ENCODE results near the gene POU2AF1. TPM values are rescaled to one million over a fixed set of nuclear protein-coding genes. Genes with fewer than 3 reads are reported as not detected.

The POU2AF1 gene
- total and polyA plus RNA-seq, 4 donors: 2.0 to 6.9 (median 4.5) TPM

- Histone ChIP-seq H3K4me1 (ENCODE audit: control insufficient read depth in 5 of 5, insufficient read depth in 5 of 5, low read length in 5 of 5) (peaks cover 0 to 10% (median 0%) of the 10 kb centered on the region in 5 donors), H3K9ac (ENCODE audit: insufficient read depth in 1 of 2, low read length in 2 of 2) (no peak overlapping the region), H3K27me3 (ENCODE audit: control insufficient read depth in 3 of 3, insufficient read depth in 3 of 3, low read length in 2 of 3) (no peaks in the 10 kb centered on the region), H3K36me3 (ENCODE audit: control insufficient read depth in 4 of 4, insufficient read depth in 4 of 4, low read length in 4 of 4) (no peaks in the 10 kb centered on the region), H3K4me3 (no peak overlapping the region), H3K9me3 (ENCODE audit: control insufficient read depth in 4 of 4, insufficient read depth in 3 of 4, low read length in 3 of 4) (no peaks in the 10 kb centered on the region), H3K27ac (ENCODE audit: low read depth in 1 of 2, low read length in 1 of 2) (no peak overlapping the region)
- WGBS, 2 donors: 79 to 81% methylated on average over 7 of the region's 7 CpGs
- DNase-seq: no peak
- no peak for ATAC-seq (ENCODE audit: insufficient read depth, low FRiP score)
- TF ChIP-seq CTCF (IDR thresholded peaks at IDR 0.05; ENCODE audit: control extremely low read depth, extremely low read depth): no peak
These were observed 17.8 kb downstream of the POU2AF1 start for GRCh38 chr11:111361052-111361801.

GRCh38 chr11:111360150-111361043 is 18.7 kb downstream of the POU2AF1 start:
- ATAC-seq (ENCODE audit: insufficient read depth, low FRiP score) (no peak), DNase-seq (no peak)
- peaks cover 0 to 11% (median 0%) of the 10 kb centered on the region in 5 donors for H3K4me1 ChIP-seq (ENCODE audit: control insufficient read depth in 5 of 5, insufficient read depth in 5 of 5, low read length in 5 of 5)
- TF ChIP-seq CTCF (IDR thresholded peaks at IDR 0.05; ENCODE audit: control extremely low read depth, extremely low read depth): no peak
- H3K9ac ChIP-seq (ENCODE audit: insufficient read depth in 1 of 2, low read length in 2 of 2): no peak overlapping the region
- no peaks in the 10 kb centered on the region for H3K36me3 ChIP-seq (ENCODE audit: control insufficient read depth in 4 of 4, insufficient read depth in 4 of 4, low read length in 4 of 4)
- H3K27ac ChIP-seq (ENCODE audit: low read depth in 1 of 2, low read length in 1 of 2): no peak overlapping the region
- WGBS, 2 donors: 77 to 80% methylated on average over 6 of the region's 6 CpGs
- H3K4me3 ChIP-seq: no peak overlapping the region
- no peaks in the 10 kb centered on the region for H3K27me3 ChIP-seq (ENCODE audit: control insufficient read depth in 3 of 3, insufficient read depth in 3 of 3, low read length in 2 of 3)
- no peaks in the 10 kb centered on the region for H3K9me3 ChIP-seq (ENCODE audit: control insufficient read depth in 4 of 4, insufficient read depth in 3 of 4, low read length in 3 of 4)

DNA sequence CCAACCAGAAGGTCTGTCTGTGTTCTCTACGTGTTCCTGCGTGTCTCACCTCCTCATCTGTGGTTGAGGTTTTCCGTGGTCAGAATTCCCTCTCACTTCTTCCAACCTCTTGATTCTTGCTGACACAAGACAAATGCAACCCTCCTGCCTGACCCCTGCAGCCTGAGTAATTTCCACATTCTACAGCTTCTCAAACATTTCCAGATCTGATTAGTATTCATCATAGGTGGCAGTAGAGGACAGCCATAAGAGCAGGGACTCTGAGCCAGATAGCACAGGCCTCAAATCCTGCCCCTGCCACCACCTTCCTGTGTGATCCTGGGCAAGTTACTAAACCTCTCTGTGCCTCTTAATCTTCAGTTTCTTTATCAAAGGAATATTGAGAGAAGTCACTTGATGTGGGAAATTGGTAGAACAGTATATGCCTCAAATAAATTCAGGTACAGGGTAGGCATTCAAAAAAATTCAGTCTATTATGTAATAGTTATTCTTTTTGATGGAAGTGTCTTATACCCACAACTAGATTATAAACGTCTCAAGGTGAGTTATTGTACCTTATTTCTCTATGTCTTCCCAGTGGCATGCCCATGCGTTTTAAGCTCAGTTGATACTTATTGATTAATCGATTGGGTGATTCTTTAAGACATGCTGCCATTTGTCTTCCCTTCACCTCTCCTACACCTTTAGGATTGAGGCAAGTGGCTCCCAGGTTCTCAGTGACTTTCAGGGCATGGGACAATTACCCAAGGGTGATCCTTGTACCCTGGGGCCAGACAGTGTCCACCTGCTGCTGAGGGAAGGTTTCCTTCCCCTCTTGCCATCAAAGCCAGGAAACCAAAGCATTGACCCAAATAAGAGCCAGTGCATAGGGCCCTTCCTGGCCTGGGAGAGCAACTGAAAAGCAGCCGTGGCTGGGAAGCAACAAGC is 19.6 kb downstream of the POU2AF1 start:
- Histone ChIP-seq H3K27me3 (ENCODE audit: control insufficient read depth in 3 of 3, insufficient read depth in 3 of 3, low read length in 2 of 3) (no peaks in the 10 kb centered on the region), H3K9ac (ENCODE audit: insufficient read depth in 1 of 2, low read length in 2 of 2) (no peak overlapping the region), H3K36me3 (ENCODE audit: control insufficient read depth in 4 of 4, insufficient read depth in 4 of 4, low read length in 4 of 4) (no peaks in the 10 kb centered on the region), H3K4me1 (ENCODE audit: control insufficient read depth in 5 of 5, insufficient read depth in 5 of 5, low read length in 5 of 5) (peaks cover 0 to 12% (median 0%) of the 10 kb centered on the region in 5 donors), H3K4me3 (no peak overlapping the region), H3K27ac (ENCODE audit: low read depth in 1 of 2, low read length in 1 of 2) (no peak overlapping the region), H3K9me3 (ENCODE audit: control insufficient read depth in 4 of 4, insufficient read depth in 3 of 4, low read length in 3 of 4) (no peaks in the 10 kb centered on the region)
- ATAC-seq (ENCODE audit: insufficient read depth, low FRiP score): no peak
- TF ChIP-seq CTCF (IDR thresholded peaks at IDR 0.05; ENCODE audit: control extremely low read depth, extremely low read depth): no peak
- WGBS, 2 donors: 86 to 89% methylated on average over 7 of the region's 7 CpGs
- DNase-seq: no peak

All from lung (tissue), 12 donors.